ENCODE results near the gene PCDH7.

GRCh38 chr4:30696191-30696590 is 24.0 kb upstream of the PCDH7 start:
- TF ChIP-seq, protein P1, sequence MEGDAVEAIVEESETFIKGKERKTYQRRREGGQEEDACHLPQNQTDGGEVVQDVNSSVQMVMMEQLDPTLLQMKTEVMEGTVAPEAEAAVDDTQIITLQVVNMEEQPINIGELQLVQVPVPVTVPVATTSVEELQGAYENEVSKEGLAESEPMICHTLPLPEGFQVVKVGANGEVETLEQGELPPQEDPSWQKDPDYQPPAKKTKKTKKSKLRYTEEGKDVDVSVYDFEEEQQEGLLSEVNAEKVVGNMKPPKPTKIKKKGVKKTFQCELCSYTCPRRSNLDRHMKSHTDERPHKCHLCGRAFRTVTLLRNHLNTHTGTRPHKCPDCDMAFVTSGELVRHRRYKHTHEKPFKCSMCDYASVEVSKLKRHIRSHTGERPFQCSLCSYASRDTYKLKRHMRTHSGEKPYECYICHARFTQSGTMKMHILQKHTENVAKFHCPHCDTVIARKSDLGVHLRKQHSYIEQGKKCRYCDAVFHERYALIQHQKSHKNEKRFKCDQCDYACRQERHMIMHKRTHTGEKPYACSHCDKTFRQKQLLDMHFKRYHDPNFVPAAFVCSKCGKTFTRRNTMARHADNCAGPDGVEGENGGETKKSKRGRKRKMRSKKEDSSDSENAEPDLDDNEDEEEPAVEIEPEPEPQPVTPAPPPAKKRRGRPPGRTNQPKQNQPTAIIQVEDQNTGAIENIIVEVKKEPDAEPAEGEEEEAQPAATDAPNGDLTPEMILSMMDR (IDR thresholded peaks at IDR 0.05), result no peak
- no peak for TF ChIP-seq POLR2A (IDR thresholded peaks at IDR 0.05)

Data from heart left ventricle (tissue), 13 donors.